RPMI7951 (cell line): ENCODE data around the gene HEG1. TPM values are rescaled to one million over a fixed set of nuclear protein-coding genes. Genes with fewer than 3 reads are reported as not detected.

Experiments
- DNase-seq: peaks from one replicate; pipeline ENCODE4 v3.0.0-alpha.2; 2012; ENCODE audit warnings: low read depth
- total RNA-seq: library from RNA; depleted of rRNA; stranded (reverse); fragments of >200 nt; shearing (Covaris generic); gene quantifications from 2 replicates; pipeline ENCODE4 v1.2.3, GENCODE V29; 2014

The HEG1 gene
- total RNA-seq, 1 experiment from 2014 or later = 29.3 TPM

GRCh38 chr3:124952282-124952855 is 103.4 kb downstream of the HEG1 start:
- DNase-seq = no peak

GRCh38 chr3:124951511-124952281 is 104.1 kb downstream of the HEG1 start:
- peak; percentile 75 for DNase-seq

GRCh38 chr3:124950026-124950425 is 105.8 kb downstream of the HEG1 start:
- no peak for DNase-seq

- DNase-seq = no peak
Observed at GRCh38 chr3:124942613-124943012, 113.2 kb downstream of the HEG1 start.

GRCh38 chr3:124941771-124942170 is 114.0 kb downstream of the HEG1 start:
- DNase-seq = no peak

- DNase-seq = no peak
Observed at GRCh38 chr3:124939661-124940060, 116.1 kb downstream of the HEG1 start.

GRCh38 chr3:124938896-124939295 is 116.9 kb downstream of the HEG1 start:
- no peak for DNase-seq

GRCh38 chr3:124937049-124937448 is 118.7 kb downstream of the HEG1 start:
- no peak for DNase-seq

GRCh38 chr3:124935794-124936542 is 119.8 kb downstream of the HEG1 start:
- DNase-seq = no peak

GRCh38 chr3:124935264-124935663 is 120.5 kb downstream of the HEG1 start:
- DNase-seq = no peak

GRCh38 chr3:124934577-124934976 is 121.2 kb downstream of the HEG1 start, which contains the start of gene MUC13:
Gene MUC13 (minus strand): TSS chr3:124934751. CDS start chr3:124934712, 39 bp downstream.
- no peak for DNase-seq

- peak; percentile 69 for DNase-seq
Observed at GRCh38 chr3:124928333-124929202, 127.2 kb downstream of the HEG1 start.

- no peak for DNase-seq
Observed at GRCh38 chr3:124927574-124928045, 128.2 kb downstream of the HEG1 start.

GRCh38 chr3:124926426-124927101 is 129.2 kb downstream of the HEG1 start:
- peak; percentile 16 for DNase-seq

GRCh38 chr3:124924741-124925140 is 131.1 kb downstream of the HEG1 start:
- no peak for DNase-seq

GRCh38 chr3:124923833-124924232 is 132.0 kb downstream of the HEG1 start:
- no peak for DNase-seq

- DNase-seq = no peak
Observed at GRCh38 chr3:124920718-124921117, 135.1 kb downstream of the HEG1 start.

GRCh38 chr3:124919756-124920155 is 136.0 kb downstream of the HEG1 start:
- DNase-seq = peak; percentile 44

- DNase-seq = no peak
Observed at GRCh38 chr3:124918524-124918923, 137.3 kb downstream of the HEG1 start.

- no peak for DNase-seq
Observed at GRCh38 chr3:124916837-124917409, 138.9 kb downstream of the HEG1 start.
